ENCODE results near the gene RFTN1. TPM values are rescaled to one million over a fixed set of nuclear protein-coding genes. Genes with fewer than 3 reads are reported as not detected.

RFTN1 gene
- total RNA-seq, 1 experiment from 2014 or later, result 2.2 TPM

GRCh38 chr3:16463914-16464313 is 49.6 kb downstream of the RFTN1 start:
- Histone ChIP-seq H3K23ac (ENCODE audit: insufficient read length, low read depth, low read length) (no peak overlapping the region), H3K4me2 (ENCODE audit: insufficient read depth, insufficient read length, low read length) (no peak overlapping the region), H3K18ac (ENCODE audit: insufficient read length, low read depth, low read length) (no peak overlapping the region), H3K56ac (ENCODE audit: insufficient read length, low read depth, low read length) (no peak overlapping the region), H2AK5ac (ENCODE audit: insufficient read length, low read length) (no peak overlapping the region), H3K79me1 (ENCODE audit: insufficient read depth, low read depth, low read length, poor library complexity, severe bottlenecking) (no peaks in the 10 kb centered on the region), H2BK15ac (ENCODE audit: low read depth, low read length) (no peak overlapping the region), H2AFZ (ENCODE audit: low read length) (no peak overlapping the region), H2BK5ac (ENCODE audit: insufficient read length, low read length) (no peak overlapping the region), H2BK120ac (ENCODE audit: low read depth, low read length, poor library complexity, severe bottlenecking) (no peak overlapping the region), H4K5ac (ENCODE audit: insufficient read length, low read depth, low read length) (no peak overlapping the region), H3K9me3 (ENCODE audit: control insufficient read depth, low read depth, low read length) (no peaks in the 10 kb centered on the region), H3K4ac (ENCODE audit: low read depth, low read length) (no peak overlapping the region), H3K4me1 (ENCODE audit: insufficient read depth, low read length) (no peaks in the 10 kb centered on the region), H3K79me2 (ENCODE audit: insufficient read depth, low read length) (no peaks in the 10 kb centered on the region), H2BK20ac (ENCODE audit: low read depth, low read length, poor library complexity, severe bottlenecking) (no peak overlapping the region), H3T11ph (ENCODE audit: low read length) (no peak overlapping the region), H2BK12ac (ENCODE audit: insufficient read length, low read depth, low read length) (no peak overlapping the region), H3K9ac (ENCODE audit: extremely low read depth, insufficient read length, low read length) (no peak overlapping the region), H4K91ac (ENCODE audit: insufficient read length, low read depth, low read length) (no peak overlapping the region), H4K8ac (replicated peaks; ENCODE audit: insufficient read length, low read depth, low read length) (no peak overlapping the region), H3K27ac (ENCODE audit: insufficient read length, low read depth, low read length) (no peak overlapping the region), H3K27me3 (ENCODE audit: insufficient read depth, low read length) (no peaks in the 10 kb centered on the region), H3K14ac (ENCODE audit: insufficient read depth, low read length) (no peak overlapping the region), H3K23me2 (ENCODE audit: insufficient read length, low read depth, low read length, poor library complexity, severe bottlenecking) (no peaks in the 10 kb centered on the region), H4K20me1 (ENCODE audit: control insufficient read depth, insufficient read depth, insufficient read length) (no peaks in the 10 kb centered on the region)
- H3K9me3 Mint-ChIP-seq, result no peaks in the 10 kb centered on the region
- H3K36me3 Mint-ChIP-seq (ENCODE audit: insufficient read depth in 1 of 3, low read depth in 3 of 3), result no peaks in the 10 kb centered on the region
- H3K4me3 Mint-ChIP-seq, result no peak overlapping the region
- WGBS (ENCODE audit: extremely low coverage, insufficient read length, low lambda C conversion rate), result no CpG with 5 or more reads among the region's 5 CpGs
- H3K27me3 Mint-ChIP-seq (ENCODE audit: low read depth), result peaks cover 25% of the 10 kb centered on the region
- H3K4me1 Mint-ChIP-seq, result peaks cover 11 to 13% of the 10 kb centered on the region in 2 experiments
- DNase-seq, result no peak
- no peak for TF ChIP-seq CTCF (conservative IDR thresholded peaks at IDR 0.05)
- no peak overlapping the region for H3K27ac Mint-ChIP-seq
